Peyer's patch (tissue), 4 donors: ENCODE data around the gene SMIM38. TPM values are rescaled to one million over a fixed set of nuclear protein-coding genes. Genes with fewer than 3 reads are reported as not detected.
"Not testable (repeated sequence)": the region's sequence is repeated elsewhere in the genome, so short reads cannot be mapped to it uniquely, and the experiment has no call there.

ENCODE experiments used
- DNase-seq, 3 donors: peaks; one replicate each; pipeline ENCODE4 v3.0.0-alpha.2; 2017 to 2019
- H3K27ac ChIP-seq, 4 donors: fragments of 200-600 bp; sonication (generic); one replicate each; pipeline ENCODE4 v1.5.1; 2016 to 2019
- H3K27me3 ChIP-seq, 2 donors: fragments of 200-600 bp; sonication (generic); one replicate each; pipeline ENCODE4 v1.5.1; 2019
- H3K36me3 ChIP-seq, 3 donors: fragments of 200-600 bp; sonication (generic); one replicate each; pipeline ENCODE4 v1.5.1; 2016 to 2019
- H3K4me1 ChIP-seq, 4 donors: fragments of 200-600 bp; sonication (generic); one replicate each; pipeline ENCODE4 v1.5.1; 2016 to 2019
- H3K4me3 ChIP-seq, 4 donors: fragments of 200-600 bp; sonication (generic); 1 replicate in 3 of 4; 2 replicates in 1 of 4; pipeline ENCODE4 v1.5.1; 2016 to 2019; ENCODE audit warnings: mild to moderate bottlenecking in 1 of 4
- H3K9me3 ChIP-seq, 4 donors: fragments of 200-600 bp; sonication (generic); one replicate each; pipeline ENCODE4 v1.5.1; 2016 to 2019; ENCODE audit warnings: mild to moderate bottlenecking in 1 of 4
- POLR2A ChIP-seq, 2 donors: fragments of 450-650 bp; IDR thresholded peaks; one replicate each; pipeline ENCODE4 v1.5.1; 2017; ENCODE audit warnings: antibody characterized with exemption in 2 of 2, mild to moderate bottlenecking in 2 of 2, moderate library complexity in 2 of 2
- total RNA-seq, 4 donors: library from RNA; depleted of rRNA; stranded (reverse); fragments of >200 nt; gene quantifications; one replicate each; pipeline ENCODE4 v1.1.0, GENCODE V29; 2016
- TF ChIP-seq, protein P1 (sequence below), 6 experiments: fragments of 450-650 bp in 4 of 6; fragments of 200-600 bp in 2 of 6; sonication (generic) in 1 of 6; IDR thresholded peaks; one replicate each; pipeline ENCODE4 v1.5.1; 2017 to 2019; ENCODE audit warnings: antibody characterized with exemption in 6 of 6, mild to moderate bottlenecking in 3 of 6, moderate library complexity in 1 of 6

SMIM38 gene
- total RNA-seq, 4 donors from 2014 or later: 0.95 to 2.8 TPM; not detected in 2

DNA sequence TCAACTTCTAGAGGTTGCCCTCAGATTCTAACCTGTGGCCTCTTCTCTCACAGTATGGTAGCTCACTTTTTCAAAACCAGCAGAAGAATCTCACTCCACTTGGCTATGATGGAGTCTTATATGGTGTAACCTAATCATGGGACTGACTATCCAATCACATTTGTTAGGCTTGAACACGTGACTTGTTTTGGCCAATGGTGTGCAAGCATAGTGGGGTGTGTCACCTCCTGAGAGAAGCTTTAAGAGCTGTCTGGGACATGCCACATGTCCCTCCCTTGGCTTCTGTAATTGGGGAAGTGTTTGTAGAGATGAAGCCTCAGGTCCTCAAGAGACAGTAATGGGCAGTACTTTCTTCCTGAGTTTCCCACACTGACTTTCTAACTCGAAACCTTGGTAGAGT lies 12.8 kb upstream of the SMIM38 start:
- H3K4me3 ChIP-seq: no peak overlapping the region
- H3K36me3 ChIP-seq: no peaks in the 10 kb centered on the region
- TF ChIP-seq, protein P1, sequence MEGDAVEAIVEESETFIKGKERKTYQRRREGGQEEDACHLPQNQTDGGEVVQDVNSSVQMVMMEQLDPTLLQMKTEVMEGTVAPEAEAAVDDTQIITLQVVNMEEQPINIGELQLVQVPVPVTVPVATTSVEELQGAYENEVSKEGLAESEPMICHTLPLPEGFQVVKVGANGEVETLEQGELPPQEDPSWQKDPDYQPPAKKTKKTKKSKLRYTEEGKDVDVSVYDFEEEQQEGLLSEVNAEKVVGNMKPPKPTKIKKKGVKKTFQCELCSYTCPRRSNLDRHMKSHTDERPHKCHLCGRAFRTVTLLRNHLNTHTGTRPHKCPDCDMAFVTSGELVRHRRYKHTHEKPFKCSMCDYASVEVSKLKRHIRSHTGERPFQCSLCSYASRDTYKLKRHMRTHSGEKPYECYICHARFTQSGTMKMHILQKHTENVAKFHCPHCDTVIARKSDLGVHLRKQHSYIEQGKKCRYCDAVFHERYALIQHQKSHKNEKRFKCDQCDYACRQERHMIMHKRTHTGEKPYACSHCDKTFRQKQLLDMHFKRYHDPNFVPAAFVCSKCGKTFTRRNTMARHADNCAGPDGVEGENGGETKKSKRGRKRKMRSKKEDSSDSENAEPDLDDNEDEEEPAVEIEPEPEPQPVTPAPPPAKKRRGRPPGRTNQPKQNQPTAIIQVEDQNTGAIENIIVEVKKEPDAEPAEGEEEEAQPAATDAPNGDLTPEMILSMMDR (IDR thresholded peaks at IDR 0.05): no peak
- no peak for TF ChIP-seq POLR2A (IDR thresholded peaks at IDR 0.05)
- H3K4me1 ChIP-seq: no peaks in the 10 kb centered on the region
- DNase-seq: no peak
- no peak overlapping the region for H3K27ac ChIP-seq
- peaks cover 0 to 5% (median 0%) of the 10 kb centered on the region in 4 donors for H3K9me3 ChIP-seq
- H3K27me3 ChIP-seq: no peaks in the 10 kb centered on the region

DNA sequence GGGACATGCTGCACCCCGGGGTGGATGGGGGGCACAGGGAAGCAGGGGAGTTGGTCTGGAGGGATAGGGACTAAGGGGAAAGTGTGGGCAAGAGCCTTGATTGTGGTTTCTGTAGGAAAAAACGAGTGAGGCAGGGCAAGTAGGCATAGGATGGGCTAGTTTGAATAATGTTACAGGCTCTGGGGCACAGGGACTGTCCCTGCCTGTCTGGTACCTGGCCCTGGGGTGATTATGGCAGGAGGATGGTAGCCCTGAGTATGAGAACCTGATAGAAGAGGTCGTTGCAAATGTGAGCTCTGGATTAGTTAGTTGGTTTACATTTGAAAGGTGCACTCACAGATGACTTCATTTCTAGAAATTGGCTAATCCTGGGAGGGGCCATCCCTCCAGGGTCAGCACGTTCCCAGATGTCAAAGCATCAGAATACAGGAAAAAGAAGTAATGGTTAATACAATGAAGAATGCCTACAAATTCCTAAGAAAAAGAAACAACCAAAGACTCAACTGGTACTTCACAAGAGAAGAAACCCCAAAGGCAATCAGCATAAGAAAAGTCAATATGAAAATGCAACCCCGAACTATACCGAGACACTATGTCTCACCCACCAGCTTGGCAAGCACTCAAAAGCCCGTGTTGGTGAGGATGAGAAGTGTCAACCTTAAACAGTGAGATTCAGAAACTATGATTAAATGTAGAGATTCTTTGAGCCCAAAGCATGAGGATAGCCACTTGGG lies 11.3 kb upstream of the SMIM38 start:
- no peak for TF ChIP-seq POLR2A (IDR thresholded peaks at IDR 0.05)
- TF ChIP-seq, protein P1 (IDR thresholded peaks at IDR 0.05): no peak
- Histone ChIP-seq H3K27me3 (no peaks in the 10 kb centered on the region), H3K4me1 (no peaks in the 10 kb centered on the region), H3K27ac (no peak overlapping the region), H3K4me3 (no peak overlapping the region), H3K36me3 (no peaks in the 10 kb centered on the region), H3K9me3 (peaks cover 0 to 5% (median 0%) of the 10 kb centered on the region in 4 donors)
- no peak for DNase-seq

DNA sequence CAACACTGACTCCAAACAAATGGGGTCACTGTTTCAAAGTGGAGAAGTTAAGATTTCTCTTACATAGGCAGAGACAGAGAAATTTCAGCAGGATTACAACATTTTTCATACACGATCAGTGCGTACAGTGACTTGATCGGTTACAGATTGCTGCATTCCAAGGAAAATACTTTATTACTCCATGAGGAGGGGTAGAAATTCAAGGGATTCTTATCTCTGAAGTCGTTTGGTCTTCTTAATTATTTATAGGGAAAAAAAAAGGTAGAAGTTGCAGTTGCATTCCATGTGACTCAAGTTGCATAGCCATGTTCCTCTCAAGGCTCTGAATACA lies 10.7 kb upstream of the SMIM38 start:
- no peaks in the 10 kb centered on the region for H3K36me3 ChIP-seq
- TF ChIP-seq, protein P1 (IDR thresholded peaks at IDR 0.05): no peak
- TF ChIP-seq POLR2A (IDR thresholded peaks at IDR 0.05): no peak
- no peaks in the 10 kb centered on the region for H3K4me1 ChIP-seq
- no peak for DNase-seq
- H3K27ac ChIP-seq: no peak overlapping the region
- no peak overlapping the region for H3K4me3 ChIP-seq
- H3K9me3 ChIP-seq: peaks cover 0 to 5% (median 0%) of the 10 kb centered on the region in 4 donors
- H3K27me3 ChIP-seq: no peaks in the 10 kb centered on the region

DNA sequence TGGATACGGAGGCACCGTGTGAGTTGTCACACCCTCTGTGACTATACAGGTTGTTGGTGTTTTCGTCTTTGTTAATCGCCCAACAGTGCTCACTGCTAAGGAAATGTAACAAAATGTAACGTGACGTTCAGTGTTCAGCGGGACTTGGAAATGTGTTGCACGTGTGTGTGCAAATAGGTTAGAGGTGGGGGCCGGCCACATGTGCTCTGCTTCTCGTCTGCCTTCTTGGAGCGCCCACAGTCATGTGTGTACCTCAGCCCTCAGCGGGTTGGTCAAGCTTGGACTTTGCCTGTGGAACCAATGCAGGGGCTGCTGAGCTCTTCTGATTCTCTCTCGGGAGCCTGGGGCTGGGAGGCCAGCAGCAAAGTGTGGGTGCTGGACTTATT lies 7.4 kb upstream of the SMIM38 start:
- Histone ChIP-seq H3K27ac (no peak overlapping the region), H3K4me1 (no peaks in the 10 kb centered on the region), H3K4me3 (no peak overlapping the region), H3K9me3 (peaks cover 0 to 5% (median 0%) of the 10 kb centered on the region in 4 donors), H3K27me3 (no peaks in the 10 kb centered on the region), H3K36me3 (no peaks in the 10 kb centered on the region)
- DNase-seq: no peak
- TF ChIP-seq, protein P1 (IDR thresholded peaks at IDR 0.05): no peak
- TF ChIP-seq POLR2A (IDR thresholded peaks at IDR 0.05): no peak

DNA sequence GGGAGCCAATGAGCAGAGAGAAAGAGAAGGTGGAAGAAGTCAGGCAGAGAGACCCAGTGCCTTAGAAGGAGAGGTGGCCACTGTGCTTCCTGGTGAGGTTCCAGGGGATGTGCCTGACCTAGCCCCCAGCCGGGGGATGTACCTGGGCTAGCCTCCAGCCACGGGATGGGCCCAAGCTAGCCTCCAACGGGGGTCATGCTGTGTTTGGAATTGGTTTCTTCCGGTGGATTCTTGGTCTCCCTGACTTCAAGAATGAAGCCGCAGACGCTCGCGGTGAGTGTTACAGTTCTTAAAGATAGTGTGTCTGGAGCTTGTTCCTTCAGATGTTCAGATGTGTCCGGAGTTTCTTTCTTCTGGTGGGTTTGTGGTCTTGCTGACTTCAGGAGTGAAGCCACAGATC lies 6.9 kb upstream of the SMIM38 start:
- TF ChIP-seq POLR2A (IDR thresholded peaks at IDR 0.05): no peak
- TF ChIP-seq, protein P1 (IDR thresholded peaks at IDR 0.05): no peak
- Histone ChIP-seq H3K27ac (no peak overlapping the region), H3K4me1 (no peaks in the 10 kb centered on the region), H3K27me3 (no peaks in the 10 kb centered on the region), H3K36me3 (no peaks in the 10 kb centered on the region), H3K9me3 (peaks cover 0 to 5% (median 0%) of the 10 kb centered on the region in 4 donors), H3K4me3 (no peak overlapping the region)
- no peak for DNase-seq

DNA sequence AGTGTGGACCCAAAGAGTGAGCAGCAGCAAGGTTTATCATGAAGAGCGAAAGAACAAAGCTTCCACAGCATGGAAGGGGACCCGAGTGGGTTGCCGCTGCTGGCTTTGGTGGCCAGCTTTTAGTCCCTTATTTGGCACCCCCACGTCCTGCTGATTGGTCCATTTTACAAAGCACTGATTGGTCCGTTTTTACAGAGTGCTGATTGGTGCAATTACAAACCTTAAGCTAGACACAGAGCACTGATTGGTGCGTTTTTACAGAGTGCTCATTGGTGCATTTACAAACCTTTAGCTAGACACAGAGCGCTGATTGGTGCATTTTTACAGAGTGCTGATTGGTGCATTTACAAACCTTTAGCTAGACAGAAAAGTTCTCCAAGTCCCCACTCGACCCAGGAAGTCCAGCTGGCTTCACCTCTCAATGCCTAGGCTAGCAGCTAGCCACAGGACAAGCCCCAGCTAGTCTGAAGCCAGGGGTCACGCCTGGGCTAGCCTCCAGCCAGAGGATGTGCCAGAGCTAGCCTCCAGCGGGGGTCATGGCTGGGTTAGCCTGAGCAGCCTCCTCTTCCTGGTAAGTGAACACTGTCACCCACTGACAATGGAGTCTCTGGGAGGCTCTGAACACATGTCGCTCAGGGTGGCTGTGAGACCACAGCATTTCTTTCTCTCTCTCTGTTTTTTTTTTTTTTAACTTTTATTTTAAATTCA lies 6.2 kb upstream of the SMIM38 start:
- not testable (repeated sequence) for H3K27me3 ChIP-seq

More for the DNA sequence above, 6.2 kb upstream of the SMIM38 start:
- not testable (repeated sequence) for H3K4me3 ChIP-seq, H3K27ac ChIP-seq, H3K4me1 ChIP-seq, DNase-seq, H3K9me3 ChIP-seq, H3K36me3 ChIP-seq
